ENCODE data around the gene KRT34.
A peak's percentile ranks its signal among the peaks of the same experiment; 100 is the strongest.
"Not testable (repeated sequence)": the region's sequence is repeated elsewhere in the genome, so short reads cannot be mapped to it uniquely, and the experiment has no call there.

The KRT34 gene

DNA sequence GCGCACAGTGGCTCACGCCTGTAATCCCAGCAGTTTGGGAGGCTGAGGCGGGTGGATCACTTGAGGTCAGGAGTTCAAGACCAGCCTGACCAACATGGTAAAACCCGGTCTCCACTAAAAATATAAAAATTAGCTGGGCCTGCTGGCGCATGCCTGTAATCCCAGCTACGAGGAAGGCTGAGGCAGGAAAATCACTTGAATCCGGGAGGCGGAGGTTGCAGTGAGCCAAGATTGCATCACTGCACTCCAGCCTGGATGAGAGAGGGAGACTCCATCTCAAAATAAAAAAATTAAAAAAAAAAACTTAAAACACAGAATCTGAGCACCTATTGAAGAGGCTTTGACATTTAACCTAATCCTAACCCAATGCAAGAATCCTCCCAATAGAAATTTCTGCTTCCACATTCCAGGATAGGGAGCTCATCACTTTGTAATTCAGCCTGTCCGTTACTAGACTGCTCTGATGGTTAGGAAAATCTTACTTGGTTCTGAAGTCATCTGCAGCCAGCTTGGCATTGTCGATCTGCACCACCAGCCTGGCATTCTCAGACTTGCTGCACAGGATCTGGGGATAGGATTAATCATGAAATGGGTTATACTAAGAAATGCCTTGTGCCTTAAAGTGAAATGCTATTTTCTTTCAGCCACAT lies 14.6 kb downstream of the KRT34 start:
- DNase-seq (ENCODE audit: low read depth in 3 of 3, low spot score in 1 of 3): no peak

DNA sequence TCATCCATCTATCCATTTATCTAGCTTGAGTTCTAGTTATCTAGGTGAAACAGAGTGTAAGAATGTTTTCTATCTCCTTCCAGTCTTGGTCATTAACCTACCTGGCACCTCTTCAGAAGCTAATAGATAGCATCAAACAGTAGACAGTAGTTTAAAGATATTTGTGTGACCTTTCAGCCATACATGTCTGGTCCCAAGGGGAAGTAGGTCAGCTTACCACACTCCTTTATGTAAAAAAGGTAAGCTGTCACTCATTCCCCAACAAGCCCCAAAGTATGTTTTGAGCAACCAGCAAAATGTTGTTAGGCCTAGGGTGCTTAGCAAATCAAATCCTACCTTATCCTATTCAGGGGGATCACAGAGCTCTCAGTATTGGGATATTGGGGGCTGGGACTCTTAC lies 16.0 kb downstream of the KRT34 start:
- no peak for DNase-seq (ENCODE audit: low read depth in 3 of 3, low spot score in 1 of 3)

DNA sequence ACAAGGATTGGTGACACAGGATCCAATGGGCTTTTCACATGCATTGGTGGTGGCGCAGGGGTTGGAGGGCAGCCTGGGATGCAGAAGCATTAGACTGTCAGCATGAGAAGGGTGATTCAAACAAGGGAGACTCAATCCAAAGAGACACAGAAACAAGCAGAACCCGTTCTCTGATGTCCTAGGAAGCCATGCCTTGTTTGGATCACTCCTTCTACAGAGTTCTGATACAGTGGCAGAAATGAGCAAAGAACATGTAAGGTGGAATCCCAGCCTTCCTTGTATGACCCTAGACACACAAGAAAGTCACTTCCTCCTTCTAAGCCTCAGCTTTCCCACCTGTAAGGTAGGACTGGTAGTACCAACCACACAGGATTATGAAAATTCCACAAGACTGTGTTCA lies 18.2 kb downstream of the KRT34 start:
- no peak for DNase-seq (ENCODE audit: low read depth in 3 of 3, low spot score in 1 of 3)

DNA sequence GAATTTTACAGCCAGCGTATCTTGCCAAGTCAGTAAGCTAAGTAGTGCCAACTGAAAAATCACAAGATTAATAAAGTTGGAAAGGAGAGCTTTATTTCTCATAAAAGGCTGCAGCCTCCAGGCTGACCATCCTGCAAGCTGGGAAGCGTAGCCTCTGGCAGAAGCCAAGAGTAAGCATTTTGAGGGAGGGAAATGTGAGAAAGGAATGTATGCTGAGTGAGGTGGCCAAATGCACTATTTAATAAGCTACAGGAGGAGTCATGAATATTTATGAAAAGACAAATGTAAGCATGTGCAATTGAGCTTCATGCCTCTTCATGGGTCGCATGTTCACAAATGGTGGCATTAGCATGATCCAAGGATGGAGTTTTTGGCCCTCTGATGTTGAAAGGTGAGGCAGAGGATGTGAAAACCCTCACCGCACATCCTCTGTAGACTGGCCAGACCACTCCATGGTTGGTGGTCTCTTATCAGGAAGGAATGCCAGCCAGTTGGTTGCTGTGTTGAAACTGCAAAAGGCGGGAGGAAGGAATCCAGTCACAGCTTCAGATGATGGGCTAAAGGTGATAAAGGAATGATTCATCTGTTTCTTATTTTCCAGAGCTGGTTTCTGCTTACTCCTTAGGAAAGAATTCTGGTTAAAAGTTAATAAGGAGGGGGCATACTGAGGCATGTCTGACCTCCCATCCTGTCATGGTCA lies 21.7 kb downstream of the KRT34 start:
- no peak for DNase-seq (ENCODE audit: low read depth in 3 of 3, low spot score in 1 of 3)

DNA sequence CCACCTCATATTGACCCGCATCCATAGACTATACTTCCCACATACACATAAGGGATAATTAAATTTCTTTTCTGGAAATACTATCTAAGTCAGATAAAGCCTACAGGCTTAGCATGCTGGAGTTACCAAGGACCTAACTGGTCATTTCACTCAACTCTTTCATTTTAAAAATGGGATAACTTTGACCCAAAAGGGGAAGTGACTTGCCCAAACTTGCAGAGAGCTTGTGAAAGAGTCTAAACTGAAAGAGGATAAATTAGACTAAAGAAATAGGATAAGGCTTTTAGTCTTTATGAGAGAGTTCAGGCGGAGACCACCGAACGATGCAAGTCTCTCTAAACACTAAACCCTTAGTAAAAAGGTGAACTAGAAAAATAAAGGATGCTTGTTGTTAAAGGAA lies 27.6 kb downstream of the KRT34 start:
- no peak for DNase-seq (ENCODE audit: low read depth in 3 of 3, low spot score in 1 of 3)

DNA sequence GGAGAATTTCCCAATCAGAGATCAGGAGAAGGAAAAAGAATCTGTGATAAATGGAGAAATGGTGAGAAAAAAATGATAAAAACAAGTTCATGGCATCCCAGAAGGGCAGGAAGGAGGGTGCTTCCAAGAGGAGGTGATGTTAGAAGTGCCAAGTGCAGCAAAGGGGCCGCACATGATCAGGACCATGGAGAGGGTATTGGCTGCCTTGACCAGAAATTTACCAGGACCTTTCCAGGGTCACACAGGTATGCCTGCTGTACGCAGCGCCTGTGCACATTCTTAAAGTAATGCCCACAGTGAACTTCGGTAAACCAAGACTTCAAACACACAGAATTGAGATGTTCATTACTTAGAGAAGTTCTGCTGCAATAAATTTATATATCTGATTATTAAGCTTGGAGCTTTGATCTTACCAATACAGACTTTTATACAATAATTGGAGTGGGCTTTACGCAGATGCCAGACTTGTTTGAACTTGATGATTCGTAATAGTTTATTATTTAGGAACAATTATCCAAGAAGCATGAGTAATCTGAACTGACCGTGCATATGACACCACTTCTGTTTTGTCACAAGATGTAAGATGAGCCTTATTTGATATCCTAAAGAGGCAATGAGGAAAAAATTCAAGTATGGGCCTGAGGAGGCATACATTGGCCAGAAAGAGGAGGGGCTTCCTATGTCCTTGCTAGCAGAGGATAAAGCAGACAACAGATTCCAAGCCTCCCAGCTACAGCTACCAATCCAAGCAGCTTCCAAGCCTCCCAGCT lies 29.3 kb downstream of the KRT34 start:
- DNase-seq (ENCODE audit: low read depth in 3 of 3, low spot score in 1 of 3): no peak

DNA sequence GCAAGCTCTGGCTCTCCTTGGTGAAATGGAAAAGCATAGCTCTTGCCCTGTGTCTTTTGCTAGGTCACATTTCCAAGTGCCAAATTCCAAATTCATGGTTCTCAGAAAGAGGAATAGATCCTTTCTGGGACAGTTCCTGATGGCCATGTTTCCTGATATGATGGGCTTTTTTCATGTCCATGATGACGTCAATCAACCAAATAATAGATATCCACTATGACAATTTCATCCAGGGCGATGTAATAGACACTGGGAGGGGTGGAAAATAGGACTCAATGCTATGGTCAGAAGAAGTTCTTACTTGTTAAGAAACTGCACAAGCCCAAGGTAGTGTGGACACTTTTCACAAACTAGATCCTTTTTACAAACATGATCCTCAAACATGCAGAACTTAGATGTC lies 30.9 kb downstream of the KRT34 start:
- no peak for DNase-seq (ENCODE audit: low read depth in 3 of 3, low spot score in 1 of 3)

DNA sequence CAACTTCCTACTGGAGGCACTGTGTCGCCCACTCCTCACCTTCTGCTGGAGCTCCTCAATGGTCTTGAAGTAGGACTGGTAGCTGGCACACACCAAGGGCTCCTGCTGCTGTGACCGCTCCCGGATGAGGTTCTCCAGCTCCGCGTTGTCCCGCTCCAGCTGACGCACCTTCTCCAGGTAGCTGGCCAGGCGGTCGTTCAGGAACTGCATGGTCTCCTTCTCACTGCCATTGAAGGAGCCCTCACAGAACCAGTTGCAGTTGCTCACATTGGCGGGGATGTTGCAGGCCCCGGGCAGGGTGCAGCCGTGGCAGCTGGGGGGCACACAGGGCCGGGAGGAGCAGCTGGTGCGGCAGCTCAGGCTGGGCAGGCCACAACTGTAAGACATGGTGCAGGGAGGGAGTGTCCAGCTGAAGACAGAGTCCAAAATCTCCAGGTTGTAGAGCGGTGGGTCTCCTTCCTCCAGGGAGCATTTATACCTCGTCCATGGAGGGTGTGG lies 31.7 kb downstream of the KRT34 start, which contains the start of gene KRT33A:
Gene KRT33A (minus strand): TSS at position 448 of the 498 bp plus-strand sequence. CDS start 61 bp downstream, at position 387.
- not testable (repeated sequence) for DNase-seq (ENCODE audit: low read depth in 3 of 3, low spot score in 1 of 3)

DNA sequence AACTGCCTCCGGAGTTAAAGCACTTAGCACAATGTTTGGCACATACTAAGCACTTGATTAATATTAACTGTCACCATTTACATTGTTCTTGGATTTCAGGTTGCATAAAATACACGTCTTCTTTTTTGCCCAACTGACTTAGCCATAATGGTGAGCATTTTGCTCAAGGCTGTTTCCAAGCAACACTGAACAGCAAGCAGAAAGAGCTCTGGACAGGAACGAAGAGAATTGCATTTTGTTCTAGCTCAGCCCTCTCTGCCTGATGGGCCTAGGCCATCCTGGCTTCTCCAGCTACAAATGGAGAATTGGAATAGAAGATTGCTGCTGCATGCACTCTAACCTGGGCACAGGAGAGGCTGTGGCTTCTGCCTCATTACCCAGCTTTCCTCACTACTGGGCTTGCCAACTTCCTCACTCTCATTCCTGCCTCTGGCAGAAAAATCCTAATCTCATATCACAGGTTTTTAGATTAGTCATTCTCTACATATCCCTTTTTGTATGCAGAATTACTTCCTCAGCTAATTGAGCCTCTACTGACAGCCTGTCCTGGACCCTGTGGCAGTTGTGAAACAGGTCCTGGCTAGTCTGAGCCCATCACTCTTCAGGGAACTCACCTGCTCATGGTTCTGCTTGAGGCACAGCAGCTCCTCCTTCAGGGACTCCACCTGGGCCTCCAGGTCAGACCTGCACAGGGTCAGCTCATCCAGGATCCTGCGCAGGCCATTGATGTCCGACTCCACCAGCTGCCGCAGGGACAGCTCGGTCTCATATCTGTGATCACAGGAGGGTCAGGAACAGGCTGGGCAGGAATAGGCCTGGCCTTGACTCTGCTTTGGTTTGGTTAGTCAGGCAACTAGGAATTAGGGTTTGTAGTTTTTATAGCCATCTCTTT lies 34.0 kb downstream of the KRT34 start:
- DNase-seq (ENCODE audit: low read depth in 3 of 3, low spot score in 1 of 3): no peak

DNA sequence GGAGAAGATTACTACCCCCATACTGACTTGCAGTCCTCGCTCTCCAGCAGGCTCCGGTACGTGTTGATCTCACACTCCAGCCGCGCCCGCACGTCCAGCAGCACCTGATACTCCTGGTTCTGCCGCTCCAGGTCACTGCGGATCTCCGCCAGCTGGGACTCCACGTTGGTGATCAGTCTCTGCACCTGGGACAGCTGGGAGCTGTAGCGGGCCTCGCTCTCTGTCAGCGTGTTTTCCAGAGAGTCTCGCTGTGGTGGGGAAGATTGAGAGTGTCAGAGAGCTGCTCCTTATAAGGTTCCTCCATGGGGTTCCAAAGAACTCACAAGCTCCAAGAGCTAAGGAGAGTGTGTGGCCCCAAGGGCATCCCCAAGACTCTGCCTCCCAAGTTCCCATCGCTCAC lies 35.7 kb downstream of the KRT34 start:
- not testable (repeated sequence) for DNase-seq (ENCODE audit: low read depth in 3 of 3, low spot score in 1 of 3)

DNA sequence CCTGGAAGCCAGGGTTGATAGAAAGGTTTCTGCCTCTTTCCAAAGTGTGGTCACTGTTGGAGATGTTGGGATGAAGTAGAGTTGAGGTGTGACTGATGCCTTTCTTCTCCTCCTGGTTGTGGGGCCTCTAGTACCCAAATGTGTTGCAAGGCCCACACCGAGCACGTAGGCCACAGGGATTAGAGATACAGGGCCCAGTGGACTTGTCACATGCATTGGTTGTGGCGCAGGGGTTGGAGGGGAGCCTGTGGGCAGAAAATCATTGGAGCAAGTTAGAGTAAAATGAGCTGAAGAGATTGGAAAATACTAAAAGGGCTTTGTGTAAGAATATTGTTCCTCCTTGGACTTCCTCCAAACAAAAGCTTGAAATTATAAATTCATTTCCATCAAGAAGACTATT lies 36.1 kb downstream of the KRT34 start:
- no peak for DNase-seq (ENCODE audit: low read depth in 3 of 3, low spot score in 1 of 3)

DNA sequence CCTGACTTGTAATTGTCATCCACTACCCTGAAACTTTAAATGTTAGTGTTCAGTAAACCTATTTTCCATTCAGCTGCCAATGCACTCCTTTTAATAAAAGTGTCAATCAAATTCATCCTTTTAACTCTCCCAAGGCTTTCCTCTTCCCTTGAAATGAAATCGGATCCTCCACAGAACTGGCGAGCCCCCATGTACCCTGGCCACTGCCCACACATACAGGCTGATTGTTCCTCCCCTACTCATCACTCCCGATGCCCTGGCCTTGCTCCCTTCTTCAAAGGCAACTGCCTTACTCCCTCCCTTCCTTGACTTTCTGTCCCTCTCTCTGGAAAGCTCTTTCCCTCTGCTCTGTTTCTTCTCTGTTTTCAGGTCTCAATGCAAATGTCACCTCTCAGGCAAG lies 39.1 kb downstream of the KRT34 start:
- DNase-seq (ENCODE audit: low read depth in 3 of 3, low spot score in 1 of 3): no peak

DNA sequence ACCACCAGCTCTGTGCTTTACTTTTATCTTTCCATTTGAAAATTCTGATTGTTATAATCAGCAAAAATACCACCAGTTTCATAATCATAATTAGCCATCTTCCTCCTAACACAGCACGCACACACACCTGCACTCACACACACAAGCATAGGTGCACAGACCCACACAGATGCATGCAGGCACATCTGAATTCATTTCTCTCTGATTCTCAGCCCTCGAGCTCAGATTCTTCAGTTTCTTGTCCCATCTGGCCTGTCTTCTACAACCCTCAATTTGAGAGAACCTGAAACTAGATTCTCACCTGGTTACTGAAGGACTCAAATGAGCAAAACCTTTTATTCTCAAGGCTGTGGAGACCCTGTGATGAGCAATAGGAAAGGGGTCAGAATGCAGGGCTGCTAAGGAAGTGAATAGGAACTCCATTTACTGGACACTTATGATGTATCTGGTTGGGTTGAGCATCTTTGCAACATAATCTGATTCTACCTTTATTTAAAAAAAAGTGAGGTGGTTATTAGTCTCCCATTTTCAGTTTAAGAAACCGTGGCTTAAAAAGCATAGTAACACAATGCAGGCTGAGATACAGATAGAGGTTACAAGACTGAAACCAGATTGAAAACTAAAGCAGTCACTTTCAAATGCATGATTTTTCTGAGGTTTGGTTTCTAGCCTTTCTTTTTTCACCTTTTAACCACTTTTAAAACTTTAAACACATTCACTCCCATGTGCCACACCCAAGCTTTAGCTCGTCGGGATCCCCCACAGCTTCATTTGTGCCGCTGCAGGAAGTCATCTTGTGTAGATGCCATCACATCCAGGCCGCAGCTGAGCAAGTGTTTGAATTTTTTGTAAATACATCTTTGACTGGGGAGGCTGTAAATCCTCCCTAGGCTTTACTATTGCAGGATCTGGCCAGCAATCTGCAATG lies 40.9 kb downstream of the KRT34 start:
- peak in 1 of 3 donors; percentile 41 for DNase-seq (ENCODE audit: low read depth in 3 of 3, low spot score in 1 of 3)

DNA sequence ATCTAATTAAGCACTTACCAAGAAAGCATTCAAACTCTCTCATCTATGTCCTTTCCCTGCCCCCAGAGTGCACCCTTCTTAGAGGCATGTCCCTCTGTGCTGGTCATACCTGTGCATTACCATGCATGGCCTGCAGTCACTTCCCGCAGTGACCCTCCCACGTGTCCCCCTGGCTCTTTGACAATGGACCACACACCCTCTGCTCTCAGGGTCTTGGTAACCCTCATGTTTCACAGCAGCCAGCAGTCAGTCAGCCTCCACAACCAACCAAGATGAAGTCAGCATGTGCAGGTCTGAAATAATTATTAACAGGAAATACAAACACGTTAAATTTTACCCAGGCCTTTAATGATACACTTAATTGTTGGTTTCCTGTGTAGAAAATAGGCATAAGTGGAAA lies 41.6 kb downstream of the KRT34 start:
- DNase-seq (ENCODE audit: low read depth in 3 of 3, low spot score in 1 of 3): no peak

DNA sequence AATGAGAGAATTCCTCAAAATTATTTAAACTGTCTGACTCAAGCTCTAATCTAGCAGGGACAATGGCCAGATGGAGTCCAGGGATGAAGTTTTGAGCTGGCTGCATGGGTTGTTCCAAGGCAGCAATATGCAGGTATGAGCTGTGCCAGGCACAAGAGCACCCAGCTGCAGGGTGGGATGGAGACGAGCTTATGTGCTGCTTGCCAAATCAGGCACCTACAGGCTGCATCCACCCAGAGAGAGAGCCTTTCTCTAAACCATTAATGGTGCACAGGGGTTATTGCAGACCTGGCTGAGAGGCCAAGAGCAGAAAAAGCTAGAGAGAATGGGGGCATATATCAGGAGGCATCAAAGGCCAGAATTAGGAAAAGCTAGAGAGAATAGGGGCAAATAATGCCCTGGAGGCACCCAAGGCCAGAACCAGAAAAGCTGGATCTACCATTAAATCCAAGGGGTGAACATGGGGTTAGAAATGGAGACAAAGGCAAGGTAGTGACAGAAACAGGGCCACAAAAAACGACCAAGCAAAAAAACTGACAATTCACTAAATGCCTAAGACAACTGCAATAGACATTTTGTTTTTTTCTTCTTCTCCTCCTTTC lies 42.4 kb downstream of the KRT34 start:
- no peak for DNase-seq (ENCODE audit: low read depth in 3 of 3, low spot score in 1 of 3)

DNA sequence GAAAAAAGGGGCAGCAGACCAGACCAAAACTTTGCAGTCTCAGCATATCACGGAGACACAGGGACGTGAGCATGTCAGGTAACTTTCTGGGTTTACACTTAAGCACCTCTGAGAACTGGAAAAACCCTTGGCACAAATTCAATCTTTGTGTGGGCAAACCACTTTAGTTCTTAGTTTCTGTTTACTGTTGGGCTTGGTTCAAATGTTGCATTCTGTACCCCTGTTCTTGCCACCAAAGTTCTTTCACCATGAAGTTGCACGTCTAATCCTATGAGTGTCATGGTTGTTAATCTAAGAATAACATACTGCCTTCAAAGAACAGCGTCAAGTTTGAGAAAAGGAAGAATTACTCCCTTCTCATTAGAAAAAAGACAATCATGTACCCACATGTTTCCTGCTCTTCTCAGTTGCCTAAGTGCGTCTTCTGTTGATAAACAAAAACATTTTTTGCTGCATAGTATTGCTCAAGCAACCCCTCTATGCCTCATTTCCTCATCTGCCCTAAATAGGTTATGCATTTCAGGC lies 43.1 kb downstream of the KRT34 start:
- DNase-seq (ENCODE audit: low read depth in 3 of 3, low spot score in 1 of 3): peak in 2 of 3 donors; percentile 12 to 32

DNA sequence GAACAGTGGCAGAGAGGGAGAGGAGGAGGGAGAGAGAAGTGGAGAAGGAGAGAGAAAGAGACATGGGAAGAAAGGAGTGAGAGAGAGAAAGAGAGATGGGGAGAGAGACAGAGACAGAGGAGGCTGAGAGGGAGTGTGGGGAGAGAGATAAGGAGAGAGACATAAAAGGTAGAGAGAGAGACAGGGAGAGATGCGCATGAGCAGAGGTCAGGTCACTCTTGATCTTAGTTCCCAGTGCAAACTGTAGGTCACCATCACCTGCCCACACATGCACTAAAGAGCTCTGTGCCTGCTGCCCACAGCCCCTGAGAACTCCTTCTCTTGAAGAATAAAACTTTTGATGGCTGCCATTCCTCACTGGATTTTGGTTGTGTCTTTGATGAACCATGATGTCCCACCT lies 46.4 kb downstream of the KRT34 start:
- DNase-seq (ENCODE audit: low read depth in 3 of 3, low spot score in 1 of 3): no peak

DNA sequence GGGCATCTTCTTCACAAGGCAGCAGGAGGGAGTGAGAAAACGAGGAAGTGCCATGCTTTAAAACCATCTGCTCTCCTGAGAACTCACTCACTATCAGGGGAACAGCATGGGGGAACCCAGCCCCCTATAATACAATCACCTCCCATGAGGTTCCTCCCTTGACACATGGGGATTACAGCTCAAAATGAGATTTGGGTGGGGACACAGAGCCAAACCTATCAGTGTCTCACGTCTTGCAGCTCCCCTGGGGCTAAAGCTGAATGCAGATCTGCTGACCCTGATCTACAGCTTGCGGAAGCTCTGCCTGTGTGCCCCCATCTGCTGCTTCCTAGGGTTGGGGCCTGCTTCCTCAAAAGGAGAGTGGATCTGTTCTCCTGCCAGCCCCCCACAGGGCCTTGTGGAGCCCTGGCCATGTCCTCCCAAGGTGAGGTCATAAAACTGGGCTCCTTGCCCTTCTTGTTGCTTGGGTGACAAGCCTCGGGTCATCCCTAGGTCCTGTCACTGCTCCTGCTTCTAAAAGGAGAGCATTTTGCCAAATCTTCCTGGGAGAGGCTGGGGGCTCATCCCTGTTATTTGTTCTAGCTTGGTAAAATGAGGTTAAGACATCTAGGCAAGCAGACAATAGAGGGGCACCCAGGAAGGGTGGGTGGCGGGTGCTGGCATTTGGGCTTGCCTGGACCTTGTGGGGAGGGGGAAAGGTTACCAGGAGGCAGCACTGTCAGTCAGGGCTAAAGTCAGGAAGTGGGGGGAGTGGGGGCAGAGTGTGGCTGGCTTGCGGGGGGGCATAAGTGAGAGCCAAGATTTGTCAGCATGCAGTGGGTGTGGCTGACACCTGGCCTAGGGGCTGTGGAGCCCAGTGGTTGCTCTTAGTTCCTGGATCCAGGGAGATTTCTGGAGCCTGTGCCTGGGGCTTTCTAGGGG lies 47.5 kb downstream of the KRT34 start:
- DNase-seq (ENCODE audit: low read depth in 3 of 3, low spot score in 1 of 3): no peak

Measured in stimulated activated CD4-positive, alpha-beta T cell treated with anti-CD3 and anti-CD28 coated beads, TNF-alpha, amount 100 ng/mL, for 1 hour (primary cell).